Naive thymus-derived CD8-positive, alpha-beta T cell (primary cell): ENCODE data around the gene SLCO2A1. TPM values are rescaled to one million over a fixed set of nuclear protein-coding genes. Genes with fewer than 3 reads are reported as not detected.

Experiments
- ATAC-seq, 2 donors: fragments of 150-1000 bp; cut with Tn5 transposase in 1 of 2; sonication (Bioruptor Pico), chemical (Tn5 transposase) in 1 of 2; 1 replicate in 1 of 2; 2 replicates in 1 of 2; pipeline ENCODE4 v1.10.0; 2021; ENCODE audit warnings: mild to moderate bottlenecking in 2 of 2, moderate library complexity in 2 of 2
- POLR2A ChIA-PET: fragments of 350-600 bp; sonication (Branson Sonifier 250); formaldehyde crosslinking; loops from one replicate; lab custom pipeline; 2021; ENCODE audit warnings: antibody characterized with exemption; lab: Charles Lee
- DNase-seq, 10 donors: peaks; one replicate each; pipeline versions ENCODE4 v3.0.0 to v3.0.0-alpha.2; 2020 to 2022
- H3K27ac Mint-ChIP-seq, 10 donors: one replicate each; pipeline ENCODE4 v1.8.0; 2020 to 2022; ENCODE audit warnings: mild to moderate bottlenecking in 10 of 10, mixed read lengths in 10 of 10, moderate library complexity in 4 of 10, inconsistent platforms in 1 of 10
- H3K27me3 Mint-ChIP-seq, 5 donors: one replicate each; pipeline ENCODE4 v1.8.0; 2021 to 2022; ENCODE audit warnings: mixed read lengths in 5 of 5
- H3K36me3 Mint-ChIP-seq, 3 donors: one replicate each; pipeline ENCODE4 v1.8.0; 2020 to 2022; ENCODE audit warnings: mixed read lengths in 3 of 3, mild to moderate bottlenecking in 2 of 3, inconsistent platforms in 1 of 3
- H3K4me1 Mint-ChIP-seq, 4 donors: one replicate each; pipeline ENCODE4 v1.8.0; 2021 to 2022; ENCODE audit warnings: mixed read lengths in 4 of 4
- H3K4me3 Mint-ChIP-seq, 10 donors: one replicate each; pipeline ENCODE4 v1.8.0; 2020 to 2022; ENCODE audit warnings: mild to moderate bottlenecking in 10 of 10, mixed read lengths in 10 of 10, moderate library complexity in 6 of 10, inconsistent platforms in 1 of 10
- H3K9me3 Mint-ChIP-seq, 9 donors: one replicate each; pipeline ENCODE4 v1.8.0; 2020 to 2022; ENCODE audit warnings: mixed read lengths in 9 of 9, mild to moderate bottlenecking in 3 of 9, inconsistent platforms in 1 of 9, moderate library complexity in 1 of 9
- polyA plus RNA-seq, 3 donors: library from polyadenylated mRNA; unstranded; fragments of 300-500 nt; fragmentation: Illumina TruSeq; gene quantifications; one replicate each; pipeline ENCODE4 v1.2.3, GENCODE V29; 2021
- total RNA-seq, 8 experiments: library from RNA in 2 of 8; stranded (reverse) in 2 of 8; gene quantifications; one replicate each; pipeline ENCODE4 v1.2.3 and lab custom pipeline; 2021 to 2026

SLCO2A1 gene
- total and polyA plus RNA-seq, 5 experiments from 2014 or later = not detected

- H3K27ac Mint-ChIP-seq = no peak overlapping the region
- peaks cover 8 to 36% (median 18%) of the 10 kb centered on the region in 9 donors for H3K9me3 Mint-ChIP-seq
These were observed 151.2 kb downstream of the SLCO2A1 start for GRCh38 chr3:133878518-133878917.

More at GRCh38 chr3:133878518-133878917, 151.2 kb downstream of the SLCO2A1 start:
- Mint-ChIP-seq H3K36me3 (peaks cover 0 to 17% (median 0%) of the 10 kb centered on the region in 3 donors), H3K27me3 (peaks cover 0 to 4% (median under 1%) of the 10 kb centered on the region in 5 donors), H3K4me1 (peaks cover 0 to 21% (median 5%) of the 10 kb centered on the region in 4 donors), H3K4me3 (no peak overlapping the region)
- no peak for DNase-seq
- POLR2A ChIA-PET = no interaction called here
- no peak for ATAC-seq

Other genes starting within 250 kb of the SLCO2A1 start
- 10 to 100 TPM; 34.4 to 44.8 TPM for gene SRPRB, start 224.1 kb downstream of the SLCO2A1 start, total RNA-seq
- 10 to 100 TPM; 34.7 to 48.7 (median 38.2) TPM for gene SRPRB, start 224.1 kb downstream of the SLCO2A1 start, polyA plus RNA-seq
- gene RAB6B, start 134.0 kb downstream of the SLCO2A1 start, total RNA-seq = not detected
- under 1 TPM; 0.25 to 0.38 (median 0.28) TPM for gene RAB6B, start 134.0 kb downstream of the SLCO2A1 start, polyA plus RNA-seq
- 10 to 100 TPM; 57.2 to 59.2 TPM for gene RYK, start 220.9 kb upstream of the SLCO2A1 start, total RNA-seq
- 10 to 100 TPM in 1 of 3 donors, 1 to 10 TPM in 2; 6.3 to 15.6 (median 9.6) TPM for gene RYK, start 220.9 kb upstream of the SLCO2A1 start, polyA plus RNA-seq